ENCODE data around the gene AMDHD2. TPM values are rescaled to one million over a fixed set of nuclear protein-coding genes. Genes with fewer than 3 reads are reported as not detected.

The AMDHD2 gene
- total and polyA plus RNA-seq, 4 donors: 7.5 to 25.3 (median 15.7) TPM

DNA sequence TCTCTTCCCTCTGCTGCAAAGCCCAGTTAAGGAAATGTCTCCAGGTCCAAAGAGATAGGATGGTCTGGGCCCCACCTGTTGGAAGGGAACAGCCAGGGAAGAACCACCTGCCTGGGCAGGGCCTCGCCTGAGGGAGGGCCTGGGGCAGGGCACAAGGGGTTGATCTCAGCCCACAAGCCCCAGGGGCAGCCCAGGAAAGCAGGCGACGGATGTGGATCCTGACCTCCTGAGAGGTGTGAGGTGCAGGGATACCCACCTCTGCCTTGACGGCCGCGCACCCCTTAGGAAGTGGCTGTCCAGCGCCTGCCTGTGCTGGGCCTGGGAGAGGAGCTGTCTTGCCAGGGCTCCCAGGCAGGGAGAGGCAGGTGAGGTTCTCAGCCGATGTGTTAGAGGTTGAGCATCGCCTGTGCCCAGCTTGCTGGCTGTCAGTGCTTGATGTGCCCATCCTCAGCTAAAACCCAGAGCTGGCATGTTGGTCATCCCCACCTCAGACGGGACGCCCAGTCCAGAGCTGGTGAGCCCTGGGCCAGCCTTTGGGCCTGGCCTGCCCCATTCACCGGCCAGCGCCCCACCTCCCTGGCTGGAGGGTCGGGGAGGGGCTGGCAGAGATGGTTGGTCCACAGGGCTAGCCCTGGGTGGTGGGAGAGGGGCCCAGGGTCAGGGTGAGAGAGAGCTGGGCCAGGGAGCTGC lies 10.6 kb downstream of the AMDHD2 start:
- no peak for DNase-seq (ENCODE audit: low spot score)
- Histone ChIP-seq H3K9ac (ENCODE audit: low read depth in 1 of 2, low read length in 2 of 2) (no peak overlapping the region), H3K27ac (ENCODE audit: low read depth in 1 of 2, low read length in 2 of 2) (peak overlapping the region; percentile 98), H3K9me3 (ENCODE audit: control insufficient read depth in 4 of 4, low read length in 3 of 4) (no peaks in the 10 kb centered on the region), H3K27me3 (ENCODE audit: control insufficient read depth in 4 of 4, insufficient read depth in 4 of 4, low read length in 3 of 4) (no peaks in the 10 kb centered on the region), H3K4me1 (ENCODE audit: control insufficient read depth in 4 of 4, insufficient read depth in 4 of 4, low read length in 3 of 4) (peaks cover 11 to 34% (median 21%) of the 10 kb centered on the region in 4 donors), H3K4me3 (ENCODE audit: low read depth in 1 of 3, low read length in 3 of 3) (no peak overlapping the region), H3K36me3 (ENCODE audit: control insufficient read depth in 4 of 4, insufficient read depth in 3 of 4, low read depth in 1 of 4, low read length in 3 of 4) (peaks cover 0 to 6% (median 0%) of the 10 kb centered on the region in 4 donors)
- no peak for TF ChIP-seq CTCF (IDR thresholded peaks at IDR 0.05; ENCODE audit: low read depth, low read length, missing input control)
- TF ChIP-seq, protein P1, sequence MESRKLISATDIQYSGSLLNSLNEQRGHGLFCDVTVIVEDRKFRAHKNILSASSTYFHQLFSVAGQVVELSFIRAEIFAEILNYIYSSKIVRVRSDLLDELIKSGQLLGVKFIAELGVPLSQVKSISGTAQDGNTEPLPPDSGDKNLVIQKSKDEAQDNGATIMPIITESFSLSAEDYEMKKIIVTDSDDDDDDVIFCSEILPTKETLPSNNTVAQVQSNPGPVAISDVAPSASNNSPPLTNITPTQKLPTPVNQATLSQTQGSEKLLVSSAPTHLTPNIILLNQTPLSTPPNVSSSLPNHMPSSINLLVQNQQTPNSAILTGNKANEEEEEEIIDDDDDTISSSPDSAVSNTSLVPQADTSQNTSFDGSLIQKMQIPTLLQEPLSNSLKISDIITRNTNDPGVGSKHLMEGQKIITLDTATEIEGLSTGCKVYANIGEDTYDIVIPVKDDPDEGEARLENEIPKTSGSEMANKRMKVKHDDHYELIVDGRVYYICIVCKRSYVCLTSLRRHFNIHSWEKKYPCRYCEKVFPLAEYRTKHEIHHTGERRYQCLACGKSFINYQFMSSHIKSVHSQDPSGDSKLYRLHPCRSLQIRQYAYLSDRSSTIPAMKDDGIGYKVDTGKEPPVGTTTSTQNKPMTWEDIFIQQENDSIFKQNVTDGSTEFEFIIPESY (IDR thresholded peaks at IDR 0.05): no peak
- no peak for TF ChIP-seq TAF1 (conservative IDR thresholded peaks at IDR 0.05)
- no peak for TF ChIP-seq GABPA (IDR thresholded peaks at IDR 0.05 in 1 of 2, conservative IDR thresholded peaks at IDR 0.05 in 1 of 2)
- TF ChIP-seq, protein P2, sequence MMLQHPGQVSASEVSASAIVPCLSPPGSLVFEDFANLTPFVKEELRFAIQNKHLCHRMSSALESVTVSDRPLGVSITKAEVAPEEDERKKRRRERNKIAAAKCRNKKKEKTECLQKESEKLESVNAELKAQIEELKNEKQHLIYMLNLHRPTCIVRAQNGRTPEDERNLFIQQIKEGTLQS (IDR thresholded peaks at IDR 0.05): no peak
- TF ChIP-seq RAD21 (IDR thresholded peaks at IDR 0.05): no peak
- TF ChIP-seq NR2F2 (IDR thresholded peaks at IDR 0.05): no peak
- TF ChIP-seq, protein P3, sequence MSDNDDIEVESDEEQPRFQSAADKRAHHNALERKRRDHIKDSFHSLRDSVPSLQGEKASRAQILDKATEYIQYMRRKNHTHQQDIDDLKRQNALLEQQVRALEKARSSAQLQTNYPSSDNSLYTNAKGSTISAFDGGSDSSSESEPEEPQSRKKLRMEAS (IDR thresholded peaks at IDR 0.05): no peak
- no peak for TF ChIP-seq REST (IDR thresholded peaks at IDR 0.05)
- TF ChIP-seq HNF4G (IDR thresholded peaks at IDR 0.05): no peak
- no peak for TF ChIP-seq EGR1 (IDR thresholded peaks at IDR 0.05; ENCODE audit: low read depth in 2 of 2)
- no peak for TF ChIP-seq HNF4A (conservative IDR thresholded peaks at IDR 0.05)
- WGBS: 94% methylated on average over 14 of the region's 14 CpGs

DNA sequence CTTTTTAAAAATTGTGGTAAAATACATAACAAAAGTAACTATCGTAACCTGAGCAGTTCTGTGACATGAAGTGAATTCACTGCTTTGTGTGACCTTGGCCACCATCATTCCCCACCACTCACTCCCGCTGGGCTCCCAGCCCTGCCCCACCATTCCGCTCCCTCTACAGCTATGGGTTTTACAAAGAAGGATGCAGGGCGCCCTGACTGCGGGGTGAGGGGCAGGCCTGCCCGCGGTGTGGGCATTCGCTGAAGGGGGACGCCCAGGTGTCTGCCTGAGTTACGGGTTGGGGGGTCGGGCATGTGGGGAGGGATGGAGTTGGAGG lies 11.2 kb downstream of the AMDHD2 start, which contains the start of gene CEMP1:
Gene CEMP1 (minus strand): TSS at position 38 of the 325 bp plus-strand sequence. CDS start 335 bp downstream, outside the sequence.
- H3K9ac ChIP-seq (ENCODE audit: low read depth in 1 of 2, low read length in 2 of 2): peak within 1 kb of the TSS; percentile 81 to 89
- no peaks in the 10 kb centered on the region for H3K27me3 ChIP-seq (ENCODE audit: control insufficient read depth in 4 of 4, insufficient read depth in 4 of 4, low read length in 3 of 4)
- 30% methylated on average over 11 of the region's 11 CpGs for WGBS
- H3K36me3 ChIP-seq (ENCODE audit: control insufficient read depth in 4 of 4, insufficient read depth in 3 of 4, low read depth in 1 of 4, low read length in 3 of 4): peaks cover 0 to 6% (median 0%) of the 10 kb centered on the region in 4 donors
- TF ChIP-seq REST (IDR thresholded peaks at IDR 0.05): no peak
- TF ChIP-seq RAD21 (IDR thresholded peaks at IDR 0.05): no peak
- no peak for DNase-seq (ENCODE audit: low spot score)
- H3K27ac ChIP-seq (ENCODE audit: low read depth in 1 of 2, low read length in 2 of 2): peak within 1 kb of the TSS; percentile 98
- peaks cover 11 to 33% (median 18%) of the 10 kb centered on the region in 4 donors for H3K4me1 ChIP-seq (ENCODE audit: control insufficient read depth in 4 of 4, insufficient read depth in 4 of 4, low read length in 3 of 4)
- no peaks in the 10 kb centered on the region for H3K9me3 ChIP-seq (ENCODE audit: control insufficient read depth in 4 of 4, low read length in 3 of 4)
- H3K4me3 ChIP-seq (ENCODE audit: low read depth in 1 of 3, low read length in 3 of 3): peak within 1 kb of the TSS; percentile 38 to 59 (median 52)

Data from liver (tissue), 9 donors.